Suppressor macrophage treated with lipopolysaccharide for 1 hour (primary cell): ENCODE measurements around the gene SPATA12.
A peak's percentile ranks its signal among the peaks of the same experiment; 100 is the strongest.

Source experiments
- DNase-seq, 3 donors: peaks; one replicate each; pipeline ENCODE4 v3.0.0-alpha.2; 2020 to 2022

SPATA12 gene, protein sequence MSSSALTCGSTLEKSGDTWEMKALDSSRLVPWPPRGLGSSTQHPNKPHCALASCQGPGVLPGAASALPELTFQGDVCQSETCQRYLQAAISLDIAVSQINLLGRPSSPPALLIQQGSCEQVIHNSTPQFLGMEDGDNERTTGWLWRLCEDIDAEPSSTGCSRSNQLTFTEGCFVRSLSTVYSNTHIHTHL

DNA sequence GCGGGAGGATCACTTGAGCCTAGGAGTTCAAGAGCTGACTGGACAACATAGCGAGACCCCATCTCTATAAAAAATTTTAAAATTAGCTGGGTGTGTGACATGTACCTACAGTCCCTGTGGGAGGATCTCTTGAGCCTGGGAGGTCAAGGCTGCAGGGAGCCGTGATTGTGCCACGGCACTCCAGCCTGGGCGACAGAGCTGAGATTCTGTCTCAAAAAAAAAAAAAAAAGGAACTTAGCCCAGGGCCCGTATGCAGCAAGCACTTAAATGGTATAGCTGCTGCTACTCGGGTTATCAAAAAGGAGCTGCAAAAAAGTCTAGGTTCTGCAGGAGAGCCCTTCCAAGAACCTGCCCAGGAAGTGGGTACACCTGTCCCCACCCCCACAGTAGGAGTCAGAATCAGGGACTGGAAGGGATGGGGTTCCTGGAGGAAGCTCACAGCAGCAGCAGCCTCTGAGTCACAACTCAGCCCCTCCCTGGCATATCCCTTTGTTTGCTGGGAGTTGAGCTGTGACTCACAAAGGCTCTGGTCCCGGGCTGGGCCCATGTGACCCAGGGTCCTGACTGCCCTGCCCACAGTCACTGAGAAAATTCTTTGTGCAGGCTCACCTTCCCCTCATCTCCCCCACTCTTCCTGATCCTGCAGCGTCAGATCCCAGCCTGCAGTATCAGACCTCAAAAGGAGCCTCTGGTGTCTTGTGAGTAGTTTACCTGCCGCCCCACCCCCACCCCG is at the start of gene SPATA12:
TSS of gene SPATA12 (plus strand) at position 576 of the 733 bp plus-strand sequence. CDS start 13,031 bp downstream, outside the sequence.
- DNase-seq: peak; percentile 91 to 92 (median 92)

DNA sequence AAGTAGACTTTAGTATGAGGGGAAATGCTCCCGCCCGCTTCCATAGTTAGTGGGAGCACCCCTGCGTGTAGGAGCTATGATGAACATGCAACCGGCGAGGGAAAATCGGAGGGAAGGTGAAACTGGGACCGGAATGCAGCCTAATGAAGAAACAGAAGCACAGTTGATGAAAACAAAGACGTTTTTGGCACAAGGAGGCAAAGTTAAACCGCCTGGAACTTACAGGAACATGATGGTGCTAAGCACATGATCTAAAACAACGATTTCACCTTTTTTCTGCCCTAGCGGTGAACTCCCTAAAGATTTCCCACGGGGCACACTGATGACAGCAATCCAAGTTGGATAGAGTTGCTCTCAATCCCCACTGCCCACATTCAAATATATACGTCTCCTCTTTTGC is 49.4 kb upstream of the SPATA12 start:
- no peak for DNase-seq

DNA sequence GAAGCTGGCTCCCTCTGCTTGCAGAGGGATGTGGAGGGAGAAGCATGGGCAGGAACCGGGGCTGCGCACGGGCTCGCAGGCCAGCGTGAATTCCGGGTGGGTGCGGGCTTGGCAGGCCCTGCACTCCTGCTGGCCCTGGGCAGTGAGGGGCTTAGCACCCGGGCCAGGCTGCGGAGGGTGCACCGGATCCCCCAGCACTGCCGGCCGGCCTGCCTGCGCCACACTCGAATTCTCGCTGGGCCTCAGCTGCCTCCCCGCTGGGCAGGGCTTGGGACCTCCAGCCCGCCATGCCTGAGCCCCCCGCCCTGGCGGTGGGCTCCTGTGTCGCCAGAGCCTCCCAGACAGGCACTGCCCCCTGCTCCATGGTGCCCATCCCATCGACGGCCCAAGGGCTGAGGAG is 47.6 kb upstream of the SPATA12 start:
- no peak for DNase-seq

DNA sequence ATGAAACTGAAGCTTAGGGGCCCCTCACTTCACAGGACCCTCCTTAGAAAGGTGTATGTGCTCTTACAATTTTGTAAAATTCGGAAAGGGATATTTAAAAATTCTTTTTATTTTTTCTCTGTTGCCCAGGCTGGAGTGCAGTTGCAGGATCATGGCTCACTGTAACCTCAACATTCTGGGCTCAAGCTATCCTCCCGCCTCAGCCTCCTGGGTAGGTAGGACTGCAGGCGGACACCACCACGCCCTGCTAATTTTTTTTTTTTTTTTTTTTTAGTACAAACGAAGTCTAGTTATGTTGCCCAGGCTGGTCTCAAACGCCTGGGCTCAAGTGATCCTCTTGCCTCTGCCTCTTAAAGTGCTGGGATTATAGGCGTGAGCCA is 45.1 kb upstream of the SPATA12 start:
- no peak for DNase-seq

DNA sequence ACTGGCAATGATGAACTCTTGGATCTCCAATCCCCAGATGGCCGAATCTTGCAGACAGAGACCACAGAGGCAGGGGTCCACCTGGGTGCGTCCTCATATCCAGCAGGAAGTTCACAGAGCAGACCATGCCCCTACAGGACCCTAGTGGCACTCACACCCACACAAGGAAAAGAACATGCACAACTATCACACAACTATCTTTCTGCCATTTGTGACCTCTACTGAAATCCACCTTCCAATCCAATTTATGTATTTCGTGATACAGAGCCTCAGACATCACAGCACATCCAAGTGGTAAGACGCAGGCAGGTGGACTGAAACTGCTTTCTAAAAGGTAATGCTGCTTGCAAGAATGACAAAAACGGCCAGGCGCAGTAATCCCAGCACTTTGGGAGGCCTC is 44.6 kb upstream of the SPATA12 start:
- no peak for DNase-seq

DNA sequence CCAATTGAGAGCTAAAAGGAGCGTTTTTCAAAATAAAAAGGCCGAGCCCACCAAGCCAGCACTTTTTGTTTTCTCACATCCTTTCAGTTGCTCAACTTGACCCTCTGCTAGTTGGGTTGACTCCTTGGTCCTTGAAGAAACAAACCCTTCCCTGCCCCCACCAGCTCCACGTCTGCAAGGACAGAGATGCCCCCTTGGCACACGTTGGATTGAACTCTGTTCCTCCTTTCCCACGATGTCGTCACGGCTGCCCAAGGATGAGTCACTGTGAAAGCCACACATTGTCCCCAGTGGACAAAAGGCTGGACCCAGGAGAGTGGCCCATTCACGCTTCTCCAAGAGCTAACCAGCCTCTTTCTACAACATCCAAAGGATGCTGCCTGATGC is 43.0 kb upstream of the SPATA12 start:
- DNase-seq: peak; percentile 62 to 70 (median 66)

DNA sequence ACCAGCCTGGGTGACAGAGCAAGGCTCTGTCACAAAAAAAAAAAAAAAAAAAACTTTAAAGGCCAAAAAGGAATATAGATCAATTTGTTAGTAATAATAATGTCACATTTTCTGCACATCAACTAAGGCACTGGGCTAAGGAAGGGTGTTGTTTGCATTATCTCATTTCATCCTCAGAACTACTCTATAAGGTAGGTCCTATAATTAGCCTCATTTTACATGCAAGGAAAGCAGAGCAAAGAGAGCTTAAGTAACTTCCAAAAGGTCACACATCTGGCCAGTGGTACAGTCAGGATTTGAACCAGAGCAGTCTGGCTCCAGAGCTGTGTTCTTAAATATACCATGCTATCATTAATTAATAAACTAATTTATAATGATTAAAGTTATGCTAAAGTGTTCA is 42.2 kb upstream of the SPATA12 start:
- DNase-seq: no peak

DNA sequence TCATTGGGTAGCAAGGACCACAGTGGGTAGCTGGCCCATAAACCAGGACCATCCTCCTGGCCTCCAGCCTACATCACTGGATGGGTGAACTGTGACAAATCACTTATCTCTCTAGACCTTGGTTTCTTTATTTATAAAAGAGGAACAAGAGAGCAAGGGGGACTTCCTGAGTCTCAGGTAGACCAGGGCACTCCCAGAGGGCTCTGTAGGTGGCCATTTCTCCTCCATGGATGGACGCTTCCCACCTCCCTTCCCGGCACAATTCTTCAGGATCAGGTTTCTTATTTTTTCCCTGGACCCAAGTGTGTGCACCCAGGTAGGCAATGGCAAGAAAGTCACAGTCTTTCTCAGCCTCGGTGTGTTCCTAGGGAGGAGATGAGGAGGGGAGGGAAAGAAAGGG is 41.4 kb upstream of the SPATA12 start:
- no peak for DNase-seq

DNA sequence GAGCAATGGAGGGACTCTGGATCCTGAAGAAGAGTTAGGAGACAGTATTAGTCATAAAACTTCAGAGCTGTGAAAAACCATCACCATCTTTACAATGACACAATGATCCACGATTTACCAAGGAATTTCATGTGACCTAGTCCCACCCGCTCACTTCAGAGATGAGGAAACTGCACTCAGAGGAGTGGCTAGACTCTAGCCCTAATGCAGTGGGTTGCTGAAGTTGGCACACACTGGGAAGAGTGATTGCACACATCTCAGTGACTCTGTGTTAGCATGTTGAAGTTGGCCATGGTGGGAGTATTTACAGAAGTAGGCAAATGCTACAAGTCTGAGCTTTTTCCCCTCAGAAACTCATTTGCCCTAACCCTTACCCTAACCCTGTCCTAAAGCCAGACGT is 35.2 kb upstream of the SPATA12 start:
- peak; percentile 84 to 89 (median 86) for DNase-seq

DNA sequence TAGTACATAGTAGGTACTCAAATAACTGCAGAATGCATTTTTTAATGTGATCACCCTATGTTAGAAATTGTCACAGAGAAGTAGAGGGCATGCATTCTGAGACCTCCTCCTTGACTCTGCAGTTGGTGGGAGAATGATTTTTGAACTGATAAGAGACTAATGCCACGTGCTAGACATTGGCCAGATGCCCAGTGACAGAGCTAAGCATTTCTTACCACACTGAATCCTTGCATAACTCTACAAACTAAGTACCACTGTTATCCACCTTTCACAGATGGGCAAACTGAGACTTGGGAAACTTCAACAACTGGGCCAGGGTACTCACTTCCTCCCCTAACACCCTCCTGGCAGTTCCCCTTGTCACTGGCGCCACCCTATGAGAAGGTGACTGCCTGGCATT is 33.5 kb upstream of the SPATA12 start:
- no peak for DNase-seq

DNA sequence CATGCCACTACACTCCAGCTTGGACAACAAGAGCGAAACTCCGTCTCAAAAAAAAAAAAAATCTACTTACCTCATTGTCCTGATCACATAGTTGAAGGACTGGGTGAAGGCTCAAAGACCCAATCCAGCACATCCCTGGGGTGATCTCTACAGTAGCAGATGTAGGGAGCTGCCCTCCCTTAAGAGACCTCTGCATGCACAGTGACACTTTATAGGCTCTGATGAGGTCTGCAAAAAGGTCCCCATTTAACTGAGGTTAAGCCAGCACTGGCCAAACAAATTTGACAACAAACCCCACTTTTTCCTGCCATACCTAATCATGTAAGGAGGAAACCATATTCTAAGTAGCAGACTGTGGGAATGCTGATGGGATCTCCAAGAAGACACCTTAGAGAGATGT is 31.1 kb upstream of the SPATA12 start:
- no peak for DNase-seq

DNA sequence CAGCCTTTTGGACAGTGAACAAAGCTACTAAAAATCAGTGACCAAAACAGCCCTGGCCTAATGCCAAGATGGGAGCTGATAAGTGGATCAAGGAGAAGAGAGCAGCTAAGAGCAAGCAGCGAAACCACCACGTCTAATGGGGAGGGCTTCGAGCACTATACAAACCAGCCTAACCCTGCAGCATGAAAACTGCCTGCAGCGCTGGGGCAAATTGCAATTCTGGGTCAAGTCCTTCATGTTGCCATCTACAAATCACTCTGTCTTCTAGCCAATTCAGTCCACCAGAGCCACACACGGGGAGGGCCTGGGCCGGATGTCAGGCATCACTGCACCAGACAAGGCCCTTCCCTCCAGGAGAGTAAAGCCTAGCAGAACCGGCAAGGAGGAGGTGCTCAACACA is 30.5 kb upstream of the SPATA12 start:
- no peak for DNase-seq

DNA sequence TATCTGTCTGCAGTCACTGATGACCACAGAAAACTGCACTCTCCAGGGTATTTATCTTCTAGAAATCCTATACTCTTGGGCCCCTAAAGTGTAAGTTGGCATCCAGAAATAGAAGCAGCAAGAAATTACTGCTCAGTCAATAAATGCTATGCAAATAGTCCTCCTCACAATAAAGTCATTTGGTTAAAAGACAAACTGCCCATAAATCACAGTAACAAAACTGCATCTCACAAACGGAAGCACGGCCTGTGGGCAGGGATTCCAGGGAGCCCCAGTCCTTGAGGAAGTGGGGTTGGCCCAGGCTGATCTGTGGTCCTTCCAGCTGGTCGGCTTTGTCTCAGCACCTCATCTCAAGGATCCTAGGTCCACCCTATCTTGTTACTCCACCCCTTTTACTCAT is 29.7 kb upstream of the SPATA12 start:
- DNase-seq: peak; percentile 18 to 37 (median 30)

DNA sequence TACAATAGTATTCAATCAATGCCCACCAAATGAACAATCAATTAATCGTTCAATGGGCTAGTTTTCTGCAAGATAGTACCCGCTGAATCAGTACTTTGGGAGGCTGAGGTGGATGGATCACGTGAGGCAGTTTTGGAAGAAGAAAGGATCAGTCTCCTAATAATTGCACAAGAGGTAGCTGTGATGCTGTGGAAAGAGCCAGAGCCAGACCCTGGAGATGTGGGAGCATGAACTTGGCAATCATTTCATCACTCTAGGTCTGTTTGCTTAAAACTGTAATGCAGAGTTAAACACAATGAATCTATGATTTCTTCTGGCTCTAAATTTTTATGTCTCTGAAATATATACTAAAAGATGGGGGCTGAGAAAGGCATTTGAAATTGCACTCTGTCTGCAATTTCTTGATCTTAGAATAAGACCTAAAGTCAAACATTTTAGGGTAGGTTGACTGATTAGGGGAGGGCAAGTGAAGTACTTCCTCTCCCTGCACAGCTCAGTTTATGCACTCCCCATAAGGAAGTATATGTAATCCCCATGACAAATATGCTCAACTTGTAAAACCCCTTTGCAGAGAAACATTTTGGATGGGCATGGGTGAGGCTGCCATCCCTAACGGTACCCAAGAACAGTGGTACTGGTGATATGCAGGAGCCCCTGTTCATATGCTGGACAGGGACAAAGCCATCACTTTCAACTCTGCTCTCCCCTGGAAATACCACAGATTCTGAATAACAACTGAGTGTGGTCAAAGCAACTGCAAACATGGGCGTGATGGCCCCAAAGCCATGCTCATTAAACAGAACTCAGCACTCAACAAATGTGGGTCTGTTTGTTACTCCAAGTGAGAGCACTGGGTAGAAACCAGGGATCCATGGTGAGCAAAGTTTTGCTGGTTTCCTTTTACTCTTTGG is 28.6 kb upstream of the SPATA12 start:
- DNase-seq: peak; percentile 52 to 63 (median 59)

DNA sequence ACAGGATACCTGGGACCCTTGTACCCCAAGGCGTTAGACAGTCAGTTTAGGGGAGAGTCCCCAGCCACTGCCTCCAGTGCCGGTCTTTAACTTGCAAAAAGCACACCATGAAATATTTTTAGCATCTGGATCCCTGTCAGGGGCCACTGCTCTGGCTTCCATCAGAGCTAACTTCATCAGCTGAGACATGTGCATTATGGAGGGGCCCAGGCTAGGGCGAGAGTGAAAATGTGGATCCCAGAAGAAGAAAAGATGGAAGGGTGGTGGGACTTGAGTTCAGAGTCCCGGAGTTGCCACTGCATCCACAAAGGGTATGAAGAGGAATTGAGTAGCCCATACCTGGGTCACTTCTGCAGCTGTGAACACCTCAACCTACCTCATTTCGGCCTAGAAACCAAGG is 23.5 kb upstream of the SPATA12 start:
- no peak for DNase-seq

DNA sequence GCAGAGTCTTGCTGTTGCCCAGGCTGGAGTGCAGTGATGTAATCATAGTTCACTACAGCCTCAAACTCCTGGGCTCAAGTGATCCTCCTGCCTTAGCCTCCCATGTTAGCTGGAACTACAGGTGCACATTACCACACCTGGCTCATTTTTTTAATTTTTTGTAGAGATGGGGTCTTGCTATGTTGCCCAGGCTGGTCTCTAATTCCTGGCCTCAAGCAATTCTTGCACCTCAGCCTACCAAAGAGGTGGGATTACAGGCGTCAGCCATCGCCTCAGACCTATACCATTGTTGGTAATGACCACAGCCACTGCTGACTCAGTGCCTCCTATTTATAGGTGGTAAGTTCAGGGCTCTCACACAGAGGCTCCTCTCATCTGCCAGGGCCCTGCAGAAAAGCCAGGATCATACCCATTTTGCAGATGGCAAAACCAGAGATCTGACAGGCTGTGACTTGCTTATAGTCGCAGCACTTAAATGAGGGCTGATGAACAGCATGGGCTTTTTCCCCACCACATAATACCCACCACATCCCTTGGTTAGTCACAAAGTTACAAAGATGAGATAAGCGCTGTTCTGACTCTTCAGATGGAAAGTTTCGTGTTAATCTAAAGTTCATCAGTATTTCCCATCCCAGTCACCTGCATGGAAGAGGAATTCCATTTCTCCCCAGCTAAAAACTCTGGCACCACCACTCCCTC is 21.8 kb upstream of the SPATA12 start:
- no peak for DNase-seq

DNA sequence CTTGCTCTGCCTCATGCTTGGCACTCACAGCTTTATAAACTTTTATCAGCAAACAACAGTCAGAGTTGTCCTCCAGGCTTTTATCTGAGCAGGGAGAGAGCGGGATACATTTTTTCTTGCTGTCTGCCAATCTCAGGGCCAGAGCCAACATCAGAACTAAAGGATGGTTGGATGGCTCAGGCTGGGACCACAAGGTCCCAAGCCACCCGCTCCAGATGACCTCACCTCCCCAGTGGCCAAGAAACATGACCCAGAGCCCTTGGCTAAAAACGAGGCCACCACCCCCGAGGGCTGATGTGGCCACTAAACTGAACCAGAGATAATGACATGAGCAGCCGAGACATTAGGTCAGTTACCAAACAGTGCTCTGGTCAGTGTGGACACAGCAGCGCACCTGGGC is 18.8 kb upstream of the SPATA12 start:
- no peak for DNase-seq

DNA sequence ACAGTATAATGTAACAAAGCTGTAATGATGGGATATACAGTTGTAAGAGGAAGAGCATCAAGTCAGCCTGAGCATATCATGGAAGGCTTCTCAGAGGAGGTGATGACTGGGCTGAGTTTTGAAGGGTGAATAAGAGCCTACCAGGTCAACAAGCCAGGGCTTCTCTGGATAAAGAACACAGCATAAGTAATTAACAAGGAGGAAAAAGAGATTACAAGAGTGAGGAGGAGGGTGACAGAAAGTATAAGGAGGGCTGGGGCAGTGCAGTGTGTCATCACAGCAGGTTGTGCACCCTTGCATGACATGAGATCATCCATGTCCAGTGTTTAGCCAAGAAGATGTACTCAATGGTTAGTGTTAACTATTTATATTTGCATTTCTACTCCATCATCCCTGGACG is 16.9 kb upstream of the SPATA12 start:
- DNase-seq: no peak

DNA sequence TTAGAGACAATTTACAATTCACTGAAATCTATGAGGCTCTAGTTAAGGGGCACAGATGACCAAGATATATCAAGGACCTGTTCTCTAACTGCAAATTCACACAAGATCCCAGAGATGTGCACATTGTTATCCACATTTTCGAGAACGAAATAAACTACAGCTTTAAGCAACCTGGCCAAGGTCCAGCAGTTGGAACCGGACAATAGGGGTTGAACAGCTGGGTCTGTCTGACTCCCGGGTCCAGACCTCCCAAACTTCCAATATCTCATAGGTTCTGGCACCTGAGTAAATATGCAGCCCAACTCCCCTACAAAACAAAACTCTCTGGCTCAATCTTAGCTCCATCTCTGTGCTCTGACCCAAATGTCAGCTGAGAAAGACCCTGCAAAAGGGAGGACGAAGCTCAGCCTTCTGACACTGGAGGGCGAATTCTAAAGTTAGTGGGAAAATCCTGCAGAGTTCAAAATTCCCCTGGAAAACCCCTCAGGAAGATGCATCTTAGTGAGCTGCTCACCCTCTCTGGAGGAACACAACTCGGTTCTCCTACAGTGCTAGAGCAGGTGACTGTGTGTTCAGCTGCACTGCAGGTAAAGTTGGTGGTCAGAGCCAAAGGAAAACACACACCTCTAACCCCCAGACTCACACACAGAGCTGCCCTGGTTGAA is 14.2 kb upstream of the SPATA12 start:
- peak; percentile 34 to 53 (median 49) for DNase-seq

DNA sequence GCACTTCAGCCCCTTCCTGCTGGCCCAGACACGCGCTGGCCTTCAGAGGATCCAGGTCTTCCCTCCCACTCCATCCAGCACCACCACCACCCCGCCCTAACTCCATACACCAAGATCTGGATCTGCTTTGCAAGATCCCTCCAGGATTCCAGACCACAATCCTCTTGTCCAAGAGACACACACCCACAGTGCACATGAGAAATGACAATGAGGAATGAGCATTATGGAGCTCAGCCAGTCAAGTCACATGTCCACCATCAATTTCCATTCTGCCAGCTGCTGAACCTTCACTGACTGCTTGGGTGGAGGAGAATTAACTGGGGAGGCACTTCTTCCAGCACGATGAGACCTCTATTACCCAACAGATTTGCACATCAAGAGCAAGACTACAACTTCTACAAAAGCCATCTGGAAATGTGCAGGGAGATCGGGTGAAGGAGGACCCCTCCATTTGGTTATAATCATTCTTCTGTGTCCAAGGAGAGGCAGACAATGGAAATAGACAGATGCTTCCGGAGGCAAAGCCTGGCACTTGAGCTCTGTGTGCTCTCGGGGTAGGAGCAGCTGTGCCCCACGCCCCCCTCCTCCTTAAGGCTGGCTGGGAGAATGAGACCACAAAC is 12.3 kb upstream of the SPATA12 start:
- peak in 2 of 3 donors; percentile 17 to 43 for DNase-seq

DNA sequence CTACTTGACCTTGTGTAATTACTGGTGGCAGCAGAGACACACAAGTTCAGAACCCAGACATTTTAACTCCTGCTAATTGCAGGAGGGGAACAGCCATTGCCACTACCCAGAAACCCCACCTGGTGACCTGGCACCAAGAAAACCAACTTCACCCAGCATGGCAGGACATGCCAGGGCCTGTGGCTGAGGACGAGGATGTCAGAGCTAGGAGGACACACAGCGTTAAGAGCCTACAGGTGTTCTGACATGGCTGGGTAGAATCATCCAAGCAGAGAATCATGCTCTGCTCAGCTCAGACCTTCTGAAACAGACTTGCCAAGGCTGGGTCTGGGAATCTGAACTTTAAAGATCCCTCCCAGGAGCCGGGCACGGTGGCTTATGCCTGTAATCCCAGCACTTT is 11.7 kb upstream of the SPATA12 start:
- no peak for DNase-seq

DNA sequence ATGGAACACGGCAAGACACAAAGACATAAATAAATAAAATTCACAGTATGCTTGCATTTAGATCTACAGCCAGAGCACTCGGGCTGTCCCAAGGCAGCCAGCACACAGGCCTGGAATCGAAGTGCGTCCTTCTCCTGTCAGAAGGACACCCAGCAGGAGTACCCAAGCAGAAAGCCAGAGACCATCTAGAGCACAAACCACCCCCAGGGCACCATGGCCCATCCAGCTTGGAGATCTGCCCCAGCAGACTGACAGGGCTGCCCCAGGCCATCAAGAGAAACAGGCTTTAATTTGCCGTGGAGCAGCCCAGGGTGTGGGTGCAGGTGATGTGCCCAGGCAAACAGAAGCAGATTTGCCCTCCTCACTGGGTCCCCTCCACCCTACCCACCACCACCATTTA is 7.8 kb upstream of the SPATA12 start:
- no peak for DNase-seq
